Measurements from ENCODE around the gene HYOU1. TPM values are rescaled to one million over a fixed set of nuclear protein-coding genes. Genes with fewer than 3 reads are reported as not detected.

HYOU1 gene
- total and polyA plus RNA-seq, 2 of the 8 experiments (the other 6 are each of a cell fraction or from before 2014, with no cell fraction given): 239 to 295 TPM

DNA sequence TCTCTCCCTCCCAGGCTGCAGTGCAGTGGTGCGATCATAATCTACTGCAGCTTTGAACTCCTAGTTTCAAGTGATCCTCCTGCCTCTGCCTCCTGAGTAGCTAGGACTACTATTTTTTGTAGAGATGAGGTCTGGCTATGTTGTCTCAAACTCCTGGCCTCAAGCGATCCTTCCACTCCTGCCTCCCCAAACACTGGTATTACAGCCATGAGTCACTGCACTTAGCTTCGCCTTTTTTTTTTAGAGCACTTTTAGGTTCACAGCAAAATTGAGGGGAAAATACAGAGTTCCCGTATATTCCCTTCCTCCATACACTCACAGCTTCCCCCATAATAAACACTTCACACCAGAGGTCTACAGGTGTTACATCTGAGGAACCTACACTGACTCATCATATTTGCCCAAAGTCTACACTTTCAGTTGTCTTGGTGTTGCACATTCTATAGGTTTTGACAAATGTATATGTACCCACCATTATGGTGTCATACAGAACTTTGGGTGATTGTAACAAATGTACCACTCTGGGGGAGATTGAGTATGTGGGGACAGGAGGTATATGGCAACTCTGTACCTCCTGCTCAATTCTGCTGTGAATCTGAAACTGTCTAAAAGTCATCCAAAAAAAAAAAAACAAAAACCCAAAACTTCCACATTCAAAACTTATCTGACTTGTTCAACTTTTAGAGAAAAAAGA is 15.0 kb downstream of the HYOU1 start:
- no peak overlapping the region for H4K5ac ChIP-seq (ENCODE audit: insufficient read length, low read depth, low read length)
- H2BK20ac ChIP-seq (ENCODE audit: low read length): no peak overlapping the region
- no peak overlapping the region for H3K56ac ChIP-seq (replicated peaks; ENCODE audit: insufficient read length, low read depth, low read length)
- no peaks in the 10 kb centered on the region for H3K23me2 ChIP-seq (ENCODE audit: low read depth, low read length)
- no peak overlapping the region for H3K14ac ChIP-seq (ENCODE audit: insufficient read length)
- H3K79me1 ChIP-seq (ENCODE audit: low read depth, low read length): no peaks in the 10 kb centered on the region
- peaks cover 6 to 18% (median 13%) of the 10 kb centered on the region in 4 experiments; a peak in 7 of 8 replicates for H3K36me3 ChIP-seq (ENCODE audit: control insufficient read depth in 2 of 4, insufficient read depth in 4 of 4, low read length in 3 of 4)
- H3K4me1 ChIP-seq (replicated peaks in 1 of 4; ENCODE audit: control insufficient read depth in 3 of 4, insufficient read depth in 4 of 4, low read length in 3 of 4): peaks cover 0 to 3% (median 2%) of the 10 kb centered on the region in 4 experiments; a peak in 3 of 7 replicates
- H2BK12ac ChIP-seq (ENCODE audit: low read depth, low read length): no peak overlapping the region
- H3K18ac ChIP-seq (ENCODE audit: extremely low read depth, low read length): no peak overlapping the region
- no peak overlapping the region for H3K4me3 ChIP-seq (ENCODE audit: extremely low read depth in 1 of 4, insufficient read depth in 2 of 4, low read depth in 3 of 4, low read length in 4 of 4)
- 87% methylated on average over 4 of the region's 4 CpGs; no CpG with 5 or more reads in 1 of the 2 experiments for WGBS, 2 experiments (ENCODE audit: extremely low coverage in 1 of 2, insufficient coverage in 1 of 2, insufficient read length in 1 of 2, insufficient replicate concordance in 2 of 2, low coverage in 1 of 2, low lambda C conversion rate in 2 of 2, missing lambda C conversion rate in 1 of 2)
- H2BK120ac ChIP-seq (replicated peaks; ENCODE audit: low read depth, low read length): no peak overlapping the region
- no peak for FAIRE-seq
- no peak overlapping the region for H4K91ac ChIP-seq (replicated peaks; ENCODE audit: insufficient read length, low read length)
- POLR2A ChIA-PET (ENCODE audit: partially characterized antibody): interaction anchor here (0.6 to 5.7 kb wide), 8 partner anchors 9 to 282 kb away, joined by 3 to 45 read pairs (median 8); partner anchors contain the start of genes HYOU1 and SLC37A4
- H2BK5ac ChIP-seq (ENCODE audit: low read depth, low read length): no peak overlapping the region
- CTCF ChIA-PET (ENCODE audit: partially characterized antibody): interaction anchor here (0.6 to 1.8 kb wide), 7 partner anchors 9 to 44 kb away, joined by 3 to 5 read pairs (median 3); no protein-coding TSS in a partner anchor
- no peak overlapping the region for H3K23ac ChIP-seq (ENCODE audit: insufficient read length)
- DNase-seq (ENCODE audit: low read depth in 1 of 2, low spot score in 2 of 2): no peak
- TF ChIP-seq CTBP2 (IDR thresholded peaks at IDR 0.05; ENCODE audit: borderline replicate concordance, insufficient read depth, insufficient read length, low read length) (no peak), HDAC6 (IDR thresholded peaks at IDR 0.05; ENCODE audit: low read depth, low read length) (no peak), TEAD4 (IDR thresholded peaks at IDR 0.05; ENCODE audit: low read depth, low read length) (no peak), CHD2 (IDR thresholded peaks at IDR 0.05; ENCODE audit: low read length) (no peak), SP2 (IDR thresholded peaks at IDR 0.05; ENCODE audit: low read length) (no peak)
- peaks cover 0 to 4% of the 10 kb centered on the region in 2 experiments for H4K20me1 ChIP-seq (replicated peaks in 1 of 2; ENCODE audit: control insufficient read depth in 1 of 2, insufficient read depth in 2 of 2, low read length in 2 of 2)
- H3K27ac ChIP-seq (ENCODE audit: low read depth, low read length): no peak overlapping the region
- no peak overlapping the region for H2AK5ac ChIP-seq (ENCODE audit: low read depth, low read length)
- no peaks in the 10 kb centered on the region for H3K79me2 ChIP-seq (ENCODE audit: control insufficient read depth in 1 of 2, insufficient read depth in 2 of 2, low read length in 2 of 2)
- no peak overlapping the region for H2BK15ac ChIP-seq (ENCODE audit: low read length)
- H2AFZ ChIP-seq (ENCODE audit: low read length): no peak overlapping the region
- no peaks in the 10 kb centered on the region for H3K27me3 ChIP-seq (replicated peaks in 1 of 4; ENCODE audit: control insufficient read depth in 3 of 4, extremely low read depth in 1 of 4, insufficient read depth in 3 of 4, low read length in 3 of 4)
- H3K4ac ChIP-seq (replicated peaks; ENCODE audit: insufficient read length, low read depth, low read length): no peak overlapping the region
- no peak overlapping the region for H3K9ac ChIP-seq (replicated peaks in 1 of 4; ENCODE audit: extremely low read depth in 1 of 4, low read depth in 3 of 4, low read length in 3 of 4)
- H3K4me2 ChIP-seq (ENCODE audit: insufficient read depth in 1 of 2, low read depth in 2 of 2, low read length in 2 of 2): no peak overlapping the region
- H3K9me3 ChIP-seq (ENCODE audit: insufficient read depth in 2 of 2, low read depth in 1 of 2, low read length in 1 of 2): no peaks in the 10 kb centered on the region
- no peak overlapping the region for H4K8ac ChIP-seq (ENCODE audit: extremely low read depth, insufficient read depth, low read length)

Measured in H1 (cell line).